GM12892 (cell line): ENCODE data around the gene PSMG1.

Experiments used
- POLR2A ChIP-seq: IDR thresholded peaks from 2 replicates; pipeline ENCODE4 v1.6.1; 2011; ENCODE audit warnings: low read depth, low read length, control low read depth
- POLR2AphosphoS5 ChIP-seq: IDR thresholded peaks from 2 replicates; pipeline ENCODE4 v1.6.1; 2011; ENCODE audit warnings: low read depth, low read length, control low read depth
- TAF1 ChIP-seq: IDR thresholded peaks from 2 replicates; pipeline ENCODE4 v1.6.1; 2011; ENCODE audit warnings: low read depth, mild to moderate bottlenecking, control low read depth, low read length, borderline replicate concordance

DNA sequence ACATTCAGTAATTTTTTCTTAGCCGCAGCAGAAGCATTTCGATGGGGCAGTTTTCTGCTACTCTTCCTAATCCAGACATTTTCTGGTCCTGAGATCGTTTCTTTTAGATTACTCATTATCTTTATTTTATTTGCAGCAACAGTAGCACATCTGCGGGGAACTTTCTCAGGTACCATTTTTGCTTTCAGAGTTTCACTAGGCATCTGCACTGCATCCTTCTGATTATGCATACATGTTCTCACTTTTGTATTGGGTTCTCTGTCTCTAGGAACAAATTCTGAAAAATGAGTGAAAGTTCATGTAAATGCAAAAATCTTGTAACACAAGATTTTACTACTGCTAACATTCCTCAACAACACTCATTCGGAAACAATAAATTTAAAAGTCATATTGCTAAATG, 3.9 kb upstream of the PSMG1 start:
- TF ChIP-seq POLR2A (no peak), TAF1 (no peak), POLR2AphosphoS5 (no peak)
